ENCODE data around the gene MSANTD1.

DNA sequence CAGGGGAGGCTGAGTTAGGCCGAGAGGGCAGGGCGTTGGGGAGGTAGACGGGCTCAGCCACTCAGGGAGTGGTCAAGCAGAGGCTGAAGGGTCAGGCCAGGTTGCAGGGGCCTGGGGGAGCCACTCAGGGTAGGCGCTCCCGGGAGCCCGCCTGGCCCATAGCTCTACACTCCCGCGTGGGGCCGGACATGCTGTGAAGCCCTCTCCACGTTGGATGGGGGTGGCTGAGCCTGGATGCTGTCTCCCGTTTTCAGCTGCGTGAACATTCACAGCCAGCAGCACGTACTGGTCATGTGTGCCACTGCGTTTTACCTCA, 14.0 kb upstream of the MSANTD1 start:
- TF ChIP-seq CTCF (IDR thresholded peaks at IDR 0.05) (no peak), POLR2A (IDR thresholded peaks at IDR 0.05) (no peak), EP300 (IDR thresholded peaks at IDR 0.05) (no peak)

Data from ovary (tissue), 3 donors.